HG03039 (cell line): ENCODE data around the gene CREBRF.
"Not testable (repeated sequence)": the region's sequence is repeated elsewhere in the genome, so short reads cannot be mapped to it uniquely, and the experiment has no call there.

Experiments used
- ATAC-seq: cut with Tn5 transposase; IDR thresholded peaks from one replicate; pipeline ENCODE4 v1.9.1; 2021; ENCODE audit warnings: mild to moderate bottlenecking, moderate library complexity; ENCODE audit not compliant: unreplicated experiment

Gene CREBRF

GRCh38 chr5:173148354-173148753 lies 92.2 kb downstream of the CREBRF start:
- no peak for ATAC-seq

GRCh38 chr5:173152547-173152946 lies 96.4 kb downstream of the CREBRF start:
- no peak for ATAC-seq

GRCh38 chr5:173153842-173154241 lies 97.7 kb downstream of the CREBRF start:
- ATAC-seq: no peak

GRCh38 chr5:173154619-173155018 lies 98.5 kb downstream of the CREBRF start:
- not testable (repeated sequence) for ATAC-seq

- ATAC-seq: no peak
Observed at GRCh38 chr5:173155912-173156311, 99.8 kb downstream of the CREBRF start.

GRCh38 chr5:173158366-173158765 lies 102.2 kb downstream of the CREBRF start:
- ATAC-seq: no peak

GRCh38 chr5:173159256-173159655 lies 103.1 kb downstream of the CREBRF start:
- ATAC-seq: no peak

GRCh38 chr5:173161148-173161547 lies 105.0 kb downstream of the CREBRF start:
- no peak for ATAC-seq

GRCh38 chr5:173163219-173163618 lies 107.1 kb downstream of the CREBRF start:
- ATAC-seq: no peak

- no peak for ATAC-seq
Observed at GRCh38 chr5:173165177-173166016, 109.2 kb downstream of the CREBRF start.

GRCh38 chr5:173172166-173172565 lies 116.0 kb downstream of the CREBRF start:
- no peak for ATAC-seq

- ATAC-seq: no peak
Observed at GRCh38 chr5:173175523-173175922, 119.4 kb downstream of the CREBRF start.

GRCh38 chr5:173178369-173178910 lies 122.3 kb downstream of the CREBRF start:
- ATAC-seq: no peak

GRCh38 chr5:173180331-173180730 lies 124.2 kb downstream of the CREBRF start:
- ATAC-seq: no peak

GRCh38 chr5:173187054-173187743 lies 131.0 kb downstream of the CREBRF start:
- ATAC-seq: no peak

GRCh38 chr5:173188280-173188679 lies 132.1 kb downstream of the CREBRF start:
- ATAC-seq: no peak
